ENCODE data around the gene PCDHAC1. TPM values are rescaled to one million over a fixed set of nuclear protein-coding genes. Genes with fewer than 3 reads are reported as not detected.

PCDHAC1 gene
- total and polyA plus RNA-seq, 10 donors, result 0.13 to 1.2 (median 0.37) TPM

DNA sequence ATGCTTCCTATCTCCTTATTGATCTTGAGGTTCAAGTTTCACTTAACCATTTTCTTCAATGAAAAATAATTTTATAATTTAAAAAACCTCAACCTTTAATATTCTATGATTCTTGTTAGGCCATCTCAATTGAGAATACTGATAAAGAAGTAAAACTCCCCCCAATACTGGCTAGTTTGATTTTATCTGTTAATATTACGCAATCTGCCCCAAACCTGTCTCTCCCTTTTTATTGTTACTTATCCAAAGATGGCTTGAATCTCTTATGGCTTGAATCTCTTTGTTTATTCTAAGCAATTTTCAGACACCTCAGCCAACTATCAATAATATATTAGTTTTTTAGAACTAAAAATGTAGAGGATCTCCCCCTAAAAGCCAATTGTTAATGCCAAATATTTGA is 36.1 kb downstream of the PCDHAC1 start:
- intact Hi-C loops (cut with DNase I; ENCODE audit: low total_unique reads), result no loop called here

DNA sequence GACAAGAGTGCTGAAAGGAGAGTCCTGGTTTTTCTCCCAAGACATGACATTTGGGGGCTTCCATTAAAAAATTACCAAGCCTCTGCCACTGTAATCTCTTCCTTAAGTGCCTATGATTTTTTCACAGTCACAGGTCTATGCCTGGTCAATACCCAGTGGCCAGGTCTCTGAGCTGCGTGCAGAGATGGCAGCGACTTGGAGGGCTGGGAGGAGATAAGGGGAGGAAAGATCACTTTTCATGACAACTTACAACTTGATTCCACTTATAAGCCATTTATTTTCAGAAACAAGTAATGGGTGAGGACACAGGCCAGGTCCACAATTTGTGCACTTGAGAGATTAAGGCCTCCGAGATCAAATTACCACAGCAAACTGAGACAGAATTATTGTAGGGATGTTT is 38.3 kb downstream of the PCDHAC1 start:
- 63 to 80% (median 68%) methylated on average over 3 of the region's 3 CpGs for WGBS, 5 donors
- intact Hi-C loops (cut with DNase I; ENCODE audit: low total_unique reads), result no loop called here
- H3K9me3 ChIP-seq, result peaks cover 0 to 8% (median 0%) of the 10 kb centered on the region in 8 donors

More for the DNA sequence above, 36.1 kb downstream of the PCDHAC1 start:
- H3K4me1 ChIP-seq, result peaks cover 0 to 13% (median 0%) of the 10 kb centered on the region in 6 donors
- no peak overlapping the region for H3K27ac ChIP-seq
- TF ChIP-seq, protein P1, sequence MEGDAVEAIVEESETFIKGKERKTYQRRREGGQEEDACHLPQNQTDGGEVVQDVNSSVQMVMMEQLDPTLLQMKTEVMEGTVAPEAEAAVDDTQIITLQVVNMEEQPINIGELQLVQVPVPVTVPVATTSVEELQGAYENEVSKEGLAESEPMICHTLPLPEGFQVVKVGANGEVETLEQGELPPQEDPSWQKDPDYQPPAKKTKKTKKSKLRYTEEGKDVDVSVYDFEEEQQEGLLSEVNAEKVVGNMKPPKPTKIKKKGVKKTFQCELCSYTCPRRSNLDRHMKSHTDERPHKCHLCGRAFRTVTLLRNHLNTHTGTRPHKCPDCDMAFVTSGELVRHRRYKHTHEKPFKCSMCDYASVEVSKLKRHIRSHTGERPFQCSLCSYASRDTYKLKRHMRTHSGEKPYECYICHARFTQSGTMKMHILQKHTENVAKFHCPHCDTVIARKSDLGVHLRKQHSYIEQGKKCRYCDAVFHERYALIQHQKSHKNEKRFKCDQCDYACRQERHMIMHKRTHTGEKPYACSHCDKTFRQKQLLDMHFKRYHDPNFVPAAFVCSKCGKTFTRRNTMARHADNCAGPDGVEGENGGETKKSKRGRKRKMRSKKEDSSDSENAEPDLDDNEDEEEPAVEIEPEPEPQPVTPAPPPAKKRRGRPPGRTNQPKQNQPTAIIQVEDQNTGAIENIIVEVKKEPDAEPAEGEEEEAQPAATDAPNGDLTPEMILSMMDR (IDR thresholded peaks at IDR 0.05 in 8 of 11, conservative IDR thresholded peaks at IDR 0.05 in 3 of 11), result no peak
- TF ChIP-seq POLR2AphosphoS5 (IDR thresholded peaks at IDR 0.05) (no peak), POLR2A (IDR thresholded peaks at IDR 0.05) (no peak)
- peaks cover 0 to 8% (median 0%) of the 10 kb centered on the region in 8 donors for H3K9me3 ChIP-seq
- no peak overlapping the region for H3K4me3 ChIP-seq
- DNase-seq, result no peak
- 81 to 97% (median 87%) methylated on average over 1 of the region's 1 CpG for WGBS, 5 donors
- no peaks in the 10 kb centered on the region for H3K36me3 ChIP-seq
- peaks cover 2 to 33% (median 12%) of the 10 kb centered on the region in 7 donors for H3K27me3 ChIP-seq (replicated peaks in 1 of 7)

DNA sequence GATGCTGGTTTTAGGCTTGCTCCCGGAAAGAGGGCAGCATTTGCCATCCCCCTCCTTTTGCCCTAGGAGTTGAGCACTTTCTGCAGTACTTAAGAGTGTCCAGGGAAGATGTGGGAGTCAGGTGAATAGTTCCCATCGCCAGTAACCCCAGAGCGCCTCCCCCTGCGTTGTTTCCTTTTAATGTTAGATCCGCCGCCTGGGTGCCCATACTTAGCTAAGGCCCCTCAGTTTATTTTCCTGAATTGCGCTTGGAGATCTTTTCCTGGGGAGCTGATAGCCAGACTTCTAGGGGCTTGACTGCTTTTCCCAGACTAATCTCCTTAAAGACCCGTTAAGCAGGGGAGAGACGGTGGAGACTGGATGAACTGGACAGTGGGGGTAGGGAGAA is 39.8 kb downstream of the PCDHAC1 start:
- Histone ChIP-seq H3K36me3 (no peaks in the 10 kb centered on the region), H3K27ac (peak overlapping the region in 7 of 8 donors; percentile 2 to 79 (median 62)), H3K4me1 (peaks cover 0 to 18% (median 0%) of the 10 kb centered on the region in 6 donors), H3K9me3 (peaks cover 0 to 8% (median 0%) of the 10 kb centered on the region in 8 donors), H3K4me3 (peak overlapping the region; percentile 33 to 69 (median 43)), H3K27me3 (replicated peaks in 1 of 7) (peaks cover 2 to 41% (median 21%) of the 10 kb centered on the region in 7 donors)
- TF ChIP-seq POLR2AphosphoS5 (IDR thresholded peaks at IDR 0.05) (no peak), POLR2A (IDR thresholded peaks at IDR 0.05) (no peak)
- intact Hi-C loops (cut with DNase I; ENCODE audit: low total_unique reads), result no loop called here
- DNase-seq, result no peak
- 5 to 9% (median 6%) methylated on average over 9 of the region's 9 CpGs for WGBS, 5 donors

More for the DNA sequence above, 38.3 kb downstream of the PCDHAC1 start:
- H3K4me3 ChIP-seq, result no peak overlapping the region
- no peak for TF ChIP-seq POLR2AphosphoS5 (IDR thresholded peaks at IDR 0.05)
- TF ChIP-seq POLR2A (IDR thresholded peaks at IDR 0.05), result no peak
- TF ChIP-seq, protein P1 (IDR thresholded peaks at IDR 0.05 in 8 of 11, conservative IDR thresholded peaks at IDR 0.05 in 3 of 11), result no peak
- H3K27ac ChIP-seq, result no peak overlapping the region
- H3K27me3 ChIP-seq (replicated peaks in 1 of 7), result peaks cover 2 to 41% (median 21%) of the 10 kb centered on the region in 7 donors
- H3K36me3 ChIP-seq, result no peaks in the 10 kb centered on the region
- peaks cover 0 to 18% (median 0%) of the 10 kb centered on the region in 6 donors for H3K4me1 ChIP-seq
- DNase-seq, result no peak

DNA sequence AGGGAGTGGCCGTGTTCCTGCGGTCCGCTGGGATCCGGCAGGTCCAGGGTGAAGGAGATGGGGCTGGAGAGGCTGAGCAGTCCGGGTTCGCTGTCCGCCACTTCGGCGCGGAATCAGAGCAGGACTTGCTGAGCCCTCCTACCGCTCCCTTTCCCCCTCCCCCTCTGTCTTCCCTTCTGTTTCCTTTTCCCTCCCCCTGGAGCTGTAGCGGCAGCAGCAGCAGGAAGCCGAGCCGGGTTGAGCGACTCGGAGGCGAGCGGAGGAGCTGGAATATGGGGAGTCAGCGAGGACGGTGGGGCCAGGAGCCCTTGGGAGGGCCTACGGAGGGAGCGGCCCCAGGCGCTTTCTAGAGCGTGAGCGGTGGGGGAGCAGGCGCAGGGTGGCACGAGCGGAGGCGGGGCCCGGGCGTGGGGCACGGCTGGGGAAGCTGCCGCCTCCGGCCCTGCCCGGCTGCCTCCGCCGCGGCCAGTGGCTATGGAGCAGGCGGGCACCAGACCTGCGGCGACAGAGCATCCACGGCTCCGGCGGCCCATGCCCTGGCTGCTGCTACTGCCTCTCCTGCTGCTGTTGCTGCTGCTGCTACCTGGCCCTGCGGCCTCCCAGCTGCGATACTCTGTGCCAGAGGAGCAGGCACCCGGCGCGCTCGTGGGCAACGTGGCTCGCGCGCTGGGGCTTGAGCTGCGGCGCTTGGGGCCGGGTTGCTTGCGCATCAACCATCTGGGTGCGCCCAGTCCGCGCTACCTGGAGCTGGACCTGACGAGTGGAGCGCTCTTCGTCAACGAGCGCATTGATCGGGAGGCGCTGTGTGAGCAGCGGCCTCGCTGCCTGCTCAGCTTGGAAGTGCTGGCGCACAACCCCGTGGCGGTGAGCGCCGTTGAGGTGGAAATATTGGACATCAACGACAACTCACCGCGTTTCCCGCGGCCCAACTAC is 40.5 kb downstream of the PCDHAC1 start, which contains the start of gene PCDHAC2:
Gene PCDHAC2, plus strand, starts transcription at position 184 of the 933 bp plus-strand sequence. Its CDS starts 291 bp downstream, at position 475.
- H3K27ac ChIP-seq, result peak within 1 kb of the TSS in 7 of 8 donors; percentile 2 to 79 (median 62)

More for the DNA sequence above, 40.5 kb downstream of the PCDHAC1 start, which contains the start of gene PCDHAC2:
- DNase-seq, result peak; percentile 65
- Histone ChIP-seq H3K36me3 (no peaks in the 10 kb centered on the region), H3K27me3 (replicated peaks in 1 of 7) (peaks cover 2 to 41% (median 21%) of the 10 kb centered on the region in 7 donors), H3K4me3 (peak within 1 kb of the TSS; percentile 33 to 69 (median 43)), H3K9me3 (peaks cover 0 to 8% (median 0%) of the 10 kb centered on the region in 8 donors), H3K4me1 (peaks cover 0 to 18% (median 0%) of the 10 kb centered on the region in 6 donors)
- intact Hi-C loops (cut with DNase I; ENCODE audit: low total_unique reads), result no loop called here
- TF ChIP-seq, protein P1 (IDR thresholded peaks at IDR 0.05 in 8 of 11, conservative IDR thresholded peaks at IDR 0.05 in 3 of 11), result no peak
- no peak for TF ChIP-seq POLR2A (IDR thresholded peaks at IDR 0.05)
- peak in 2 of 3 donors; percentile 63 to 84 for TF ChIP-seq POLR2AphosphoS5 (IDR thresholded peaks at IDR 0.05)
- WGBS, 5 donors, result 4 to 14% (median 5%) methylated on average over 39 to 80 of the region's 80 CpGs

All from spleen (tissue), 11 donors.